B cell (primary cell): Measurements from ENCODE around the gene RAI1.

Experiments used
- EZH2 ChIP-seq: IDR thresholded peaks from 2 replicates; pipeline ENCODE4 v1.6.1; 2012; ENCODE audit warnings: borderline replicate concordance, low read depth, mild to moderate bottlenecking, moderate library complexity, low read length; ENCODE audit not compliant: insufficient read depth, poor library complexity, severe bottlenecking
- TF ChIP-seq, protein P1 (sequence below): fragments of 200-600 bp; IDR thresholded peaks from one replicate; pipeline ENCODE4 v1.8.0; 2022; ENCODE audit warnings: antibody characterized with exemption, mild to moderate bottlenecking

DNA sequence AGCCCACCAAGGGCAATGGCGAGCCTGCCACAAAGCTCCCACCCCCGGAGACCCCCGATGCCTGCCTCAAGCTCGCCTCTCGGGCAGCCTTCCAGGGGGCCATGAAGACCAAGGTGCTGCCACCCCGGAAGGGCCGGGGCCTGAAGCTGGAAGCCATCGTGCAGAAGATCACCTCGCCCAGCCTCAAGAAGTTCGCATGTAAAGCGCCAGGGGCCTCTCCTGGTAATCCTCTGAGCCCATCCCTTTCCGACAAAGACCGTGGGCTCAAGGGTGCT, 115.5 kb downstream of the RAI1 start:
- TF ChIP-seq, protein P1, sequence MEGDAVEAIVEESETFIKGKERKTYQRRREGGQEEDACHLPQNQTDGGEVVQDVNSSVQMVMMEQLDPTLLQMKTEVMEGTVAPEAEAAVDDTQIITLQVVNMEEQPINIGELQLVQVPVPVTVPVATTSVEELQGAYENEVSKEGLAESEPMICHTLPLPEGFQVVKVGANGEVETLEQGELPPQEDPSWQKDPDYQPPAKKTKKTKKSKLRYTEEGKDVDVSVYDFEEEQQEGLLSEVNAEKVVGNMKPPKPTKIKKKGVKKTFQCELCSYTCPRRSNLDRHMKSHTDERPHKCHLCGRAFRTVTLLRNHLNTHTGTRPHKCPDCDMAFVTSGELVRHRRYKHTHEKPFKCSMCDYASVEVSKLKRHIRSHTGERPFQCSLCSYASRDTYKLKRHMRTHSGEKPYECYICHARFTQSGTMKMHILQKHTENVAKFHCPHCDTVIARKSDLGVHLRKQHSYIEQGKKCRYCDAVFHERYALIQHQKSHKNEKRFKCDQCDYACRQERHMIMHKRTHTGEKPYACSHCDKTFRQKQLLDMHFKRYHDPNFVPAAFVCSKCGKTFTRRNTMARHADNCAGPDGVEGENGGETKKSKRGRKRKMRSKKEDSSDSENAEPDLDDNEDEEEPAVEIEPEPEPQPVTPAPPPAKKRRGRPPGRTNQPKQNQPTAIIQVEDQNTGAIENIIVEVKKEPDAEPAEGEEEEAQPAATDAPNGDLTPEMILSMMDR: no peak
- TF ChIP-seq EZH2: no peak
